HG03469 (cell line): ENCODE results near the gene GLYATL1.
A peak's percentile ranks its signal among the peaks of the same experiment; 100 is the strongest.

ENCODE experiments used
- ATAC-seq: cut with Tn5 transposase; IDR thresholded peaks from one replicate; pipeline ENCODE4 v1.9.1; 2021; ENCODE audit warnings: mild to moderate bottlenecking, moderate library complexity, moderate number of reproducible peaks; ENCODE audit not compliant: unreplicated experiment

GLYATL1 gene

GRCh38 chr11:58939277-58939676 lies at the start of gene GLYATL1:
GLYATL1 (plus strand) TSS chr11:58939488; CDS start chr11:58947088, 7,600 bp downstream.
- no peak for ATAC-seq

GRCh38 chr11:58893899-58894298 lies 45.4 kb upstream of the GLYATL1 start:
- no peak for ATAC-seq

GRCh38 chr11:58898106-58898505 lies 41.2 kb upstream of the GLYATL1 start:
- no peak for ATAC-seq

GRCh38 chr11:58900479-58901420 lies 38.5 kb upstream of the GLYATL1 start:
- no peak for ATAC-seq

GRCh38 chr11:58902881-58903280 lies 36.4 kb upstream of the GLYATL1 start:
- no peak for ATAC-seq

GRCh38 chr11:58905011-58905720 lies 34.1 kb upstream of the GLYATL1 start:
- no peak for ATAC-seq

- no peak for ATAC-seq
These were observed 33.4 kb upstream of the GLYATL1 start for GRCh38 chr11:58905721-58906547.

GRCh38 chr11:58907780-58908179 lies 31.5 kb upstream of the GLYATL1 start:
- ATAC-seq: no peak

GRCh38 chr11:58912124-58912523 lies 27.2 kb upstream of the GLYATL1 start:
- no peak for ATAC-seq

GRCh38 chr11:58913685-58914084 lies 25.6 kb upstream of the GLYATL1 start:
- no peak for ATAC-seq

- no peak for ATAC-seq
These were observed 24.3 kb upstream of the GLYATL1 start for GRCh38 chr11:58914821-58915543.

GRCh38 chr11:58916637-58917036 lies 22.7 kb upstream of the GLYATL1 start:
- no peak for ATAC-seq

GRCh38 chr11:58917159-58917783 lies 22.0 kb upstream of the GLYATL1 start:
- ATAC-seq: no peak

GRCh38 chr11:58919561-58919960 lies 19.7 kb upstream of the GLYATL1 start:
- ATAC-seq: no peak

GRCh38 chr11:58919980-58920379 lies 19.3 kb upstream of the GLYATL1 start:
- no peak for ATAC-seq

GRCh38 chr11:58921778-58922390 lies 17.4 kb upstream of the GLYATL1 start:
- ATAC-seq: no peak

- no peak for ATAC-seq
These were observed 16.8 kb upstream of the GLYATL1 start for GRCh38 chr11:58922479-58922878.

- ATAC-seq: peak; percentile 90
These were observed 15.9 kb upstream of the GLYATL1 start for GRCh38 chr11:58923300-58923788.

- no peak for ATAC-seq
These were observed 15.1 kb upstream of the GLYATL1 start for GRCh38 chr11:58924230-58924629.
